Right hindlimb (tissue), 1 donor: ENCODE results near the gene WDFY2.
"Not testable (repeated sequence)": the region's sequence is repeated elsewhere in the genome, so short reads cannot be mapped to it uniquely, and the experiment has no call there.

Experiments
- DNase-seq: peaks from one replicate; pipeline ENCODE4 v3.0.0-alpha.2; 2018

Gene WDFY2

DNA sequence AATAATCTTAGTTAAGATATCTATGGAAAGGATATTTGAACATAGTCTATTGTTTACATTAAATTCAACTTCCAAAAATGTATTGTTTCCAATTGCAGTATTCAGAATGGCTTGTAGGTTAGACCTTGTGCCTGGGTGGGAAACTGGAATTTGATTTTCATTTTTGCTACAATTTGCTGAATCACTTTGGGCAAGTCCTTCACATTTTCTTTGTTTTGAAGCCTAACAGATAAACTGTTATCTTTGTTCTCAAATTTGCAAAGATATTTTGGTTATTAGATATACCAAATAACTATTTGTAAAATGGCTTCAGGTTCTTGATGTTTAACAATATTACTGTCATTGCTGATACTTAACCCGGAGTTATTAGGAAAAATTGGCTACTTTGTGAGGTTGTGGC is 82.6 kb downstream of the WDFY2 start:
- no peak for DNase-seq

DNA sequence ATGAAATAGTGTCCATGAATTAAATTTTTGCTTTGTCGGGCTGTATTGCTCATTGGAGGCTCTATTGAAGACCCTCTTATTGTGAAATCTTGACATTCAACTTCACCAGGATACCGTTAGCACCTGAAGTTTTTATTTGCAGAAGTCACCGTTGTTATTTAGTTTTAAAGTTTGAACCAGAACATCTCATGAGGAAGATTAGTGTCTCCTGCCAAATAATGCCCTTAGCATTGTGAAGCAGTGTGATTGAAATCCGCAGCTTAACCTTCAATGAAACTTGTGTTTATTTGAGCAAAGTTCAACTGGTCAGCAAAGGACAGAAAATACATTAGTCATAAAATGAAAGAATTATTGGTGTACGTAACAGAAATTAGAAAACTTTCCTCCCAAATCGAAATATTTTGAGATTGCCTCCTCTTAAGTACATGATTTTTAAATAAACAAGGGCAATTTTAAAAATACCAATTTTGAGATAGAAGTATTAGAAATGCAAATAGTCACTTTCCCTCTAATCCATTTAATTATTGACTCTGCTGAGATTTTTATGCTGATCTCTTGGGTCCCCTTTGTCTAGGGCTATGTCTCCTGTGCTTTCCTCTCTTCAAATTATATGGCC is 84.4 kb downstream of the WDFY2 start:
- DNase-seq: no peak

DNA sequence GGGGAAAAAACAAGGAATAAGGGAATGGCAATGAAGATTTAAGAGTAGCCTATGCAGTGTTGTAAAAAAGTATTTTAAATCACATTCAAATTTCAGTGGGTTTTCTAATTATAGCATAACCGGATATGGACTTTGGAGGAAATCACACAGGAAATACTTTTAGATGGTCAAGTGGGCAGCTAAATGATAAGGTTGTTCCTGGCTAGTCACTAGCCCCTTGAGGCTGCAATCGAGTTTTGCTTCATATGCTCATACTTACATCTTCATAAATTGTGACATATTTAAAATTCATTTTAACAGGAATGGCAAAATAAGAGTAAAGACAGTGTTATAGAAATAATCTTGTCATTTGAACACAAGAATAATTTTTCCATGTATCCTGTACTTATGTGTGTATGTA is 88.9 kb downstream of the WDFY2 start:
- no peak for DNase-seq

DNA sequence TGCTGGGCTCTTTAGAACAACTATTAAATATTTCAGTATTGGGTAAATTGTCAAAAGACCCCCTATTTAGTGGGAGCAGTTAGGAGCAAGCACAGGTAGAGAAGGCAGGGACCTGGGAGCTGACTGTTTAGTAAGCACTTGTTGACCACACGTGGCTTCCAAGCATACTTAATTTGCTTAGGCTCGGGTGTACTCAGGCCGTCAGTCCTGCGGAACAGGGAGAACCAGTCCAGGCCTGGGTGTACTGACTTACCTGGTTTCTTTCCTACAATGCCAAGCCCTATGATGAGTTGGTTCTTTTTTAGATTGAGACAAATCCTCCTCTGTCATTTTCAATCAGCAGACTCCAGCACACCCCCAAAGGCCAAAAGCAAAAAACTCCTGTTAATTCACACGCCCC is 90.0 kb downstream of the WDFY2 start:
- no peak for DNase-seq

DNA sequence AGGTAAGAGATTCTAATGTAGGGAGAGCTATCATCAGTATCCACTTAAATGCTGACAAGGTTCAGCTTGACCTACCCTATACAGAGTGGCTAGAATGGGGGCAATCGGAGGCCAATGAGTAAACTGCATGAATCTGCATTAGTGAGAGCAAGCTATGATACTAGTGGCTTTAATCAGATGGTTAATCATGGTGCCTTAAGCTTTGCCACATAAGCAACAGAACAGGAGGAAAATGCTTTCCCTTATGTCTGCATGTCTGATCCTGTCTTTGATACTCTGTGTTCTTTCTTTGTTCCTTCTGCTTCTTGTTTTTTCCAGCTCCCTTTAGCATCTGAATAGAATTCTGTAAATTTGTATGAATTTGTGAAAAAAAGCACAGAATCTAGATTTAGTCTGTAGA is 91.1 kb downstream of the WDFY2 start:
- DNase-seq: no peak

DNA sequence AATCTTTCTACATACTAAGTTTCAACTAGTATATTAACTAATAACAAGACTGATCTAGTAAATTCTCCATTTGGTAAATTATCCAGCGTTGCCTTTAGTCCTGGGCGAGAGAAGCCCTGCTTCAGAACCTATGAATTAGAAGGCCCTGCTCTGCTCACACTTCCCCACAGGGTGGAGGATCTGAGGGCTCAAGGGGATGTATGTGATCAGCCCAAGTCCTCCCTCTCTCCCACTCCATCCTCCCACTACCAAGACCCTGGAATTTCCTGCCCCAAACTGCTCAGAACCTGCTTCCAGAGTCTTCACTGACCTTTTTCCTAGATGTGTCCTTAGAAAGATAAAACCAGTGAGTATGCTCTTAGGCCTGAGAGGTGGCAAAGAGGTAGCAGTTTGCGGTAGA is 91.6 kb downstream of the WDFY2 start:
- no peak for DNase-seq

DNA sequence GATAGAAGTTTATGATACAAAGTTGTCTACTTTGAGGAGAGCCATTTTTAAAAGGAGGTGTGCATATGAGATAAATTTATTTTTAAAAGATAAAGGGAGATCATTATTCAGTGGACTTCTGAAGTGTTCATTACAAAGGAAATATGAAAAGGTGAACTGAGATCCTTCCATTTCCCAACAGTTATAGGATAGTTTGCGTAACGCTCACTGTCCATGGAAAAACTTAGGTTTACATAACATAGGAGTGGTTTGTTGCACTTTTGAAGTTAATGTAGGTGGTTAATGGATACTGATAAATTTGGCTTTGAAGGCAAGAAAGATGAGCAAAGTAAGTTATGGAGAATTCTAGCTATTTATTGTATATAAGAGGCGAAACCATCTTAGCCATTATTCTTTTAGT is 92.5 kb downstream of the WDFY2 start:
- no peak for DNase-seq

DNA sequence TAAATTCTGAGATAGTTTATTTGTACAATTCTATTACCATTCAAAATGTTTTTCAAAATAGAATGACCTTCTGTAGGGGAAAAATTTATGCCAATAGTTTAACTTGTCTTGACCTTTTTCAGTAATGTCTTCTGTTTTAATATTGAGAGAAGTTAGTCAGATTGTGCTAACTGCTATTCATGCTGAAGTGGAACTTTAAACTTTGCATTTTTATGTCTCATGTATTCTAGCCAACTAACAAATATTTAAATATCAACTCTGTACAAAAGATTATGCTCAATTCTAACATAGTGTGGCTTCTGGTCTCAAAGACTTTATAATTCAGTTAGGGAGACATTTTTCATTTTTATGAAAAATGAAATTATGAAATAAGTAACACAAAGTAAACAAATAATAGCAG is 94.2 kb downstream of the WDFY2 start:
- no peak for DNase-seq

DNA sequence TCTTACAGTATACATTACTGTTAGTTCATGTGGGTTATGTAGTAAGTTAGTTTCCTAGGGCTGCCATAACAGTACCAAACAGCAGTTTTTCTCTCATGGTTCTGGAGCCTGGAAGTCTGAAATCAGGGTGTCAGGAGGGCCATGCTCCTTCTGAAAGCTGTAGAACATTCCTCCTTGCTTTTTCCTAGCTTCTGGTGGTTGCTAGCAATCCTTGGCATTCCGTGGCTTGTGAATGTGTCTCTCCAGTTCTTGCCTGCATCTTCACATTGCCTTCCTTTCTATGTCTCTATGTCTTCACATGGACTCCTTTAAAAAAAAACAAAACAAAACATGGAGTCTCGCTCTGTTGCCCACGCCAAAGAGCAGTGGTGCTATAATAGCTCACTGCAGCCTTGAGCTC is 95.4 kb downstream of the WDFY2 start:
- no peak for DNase-seq

DNA sequence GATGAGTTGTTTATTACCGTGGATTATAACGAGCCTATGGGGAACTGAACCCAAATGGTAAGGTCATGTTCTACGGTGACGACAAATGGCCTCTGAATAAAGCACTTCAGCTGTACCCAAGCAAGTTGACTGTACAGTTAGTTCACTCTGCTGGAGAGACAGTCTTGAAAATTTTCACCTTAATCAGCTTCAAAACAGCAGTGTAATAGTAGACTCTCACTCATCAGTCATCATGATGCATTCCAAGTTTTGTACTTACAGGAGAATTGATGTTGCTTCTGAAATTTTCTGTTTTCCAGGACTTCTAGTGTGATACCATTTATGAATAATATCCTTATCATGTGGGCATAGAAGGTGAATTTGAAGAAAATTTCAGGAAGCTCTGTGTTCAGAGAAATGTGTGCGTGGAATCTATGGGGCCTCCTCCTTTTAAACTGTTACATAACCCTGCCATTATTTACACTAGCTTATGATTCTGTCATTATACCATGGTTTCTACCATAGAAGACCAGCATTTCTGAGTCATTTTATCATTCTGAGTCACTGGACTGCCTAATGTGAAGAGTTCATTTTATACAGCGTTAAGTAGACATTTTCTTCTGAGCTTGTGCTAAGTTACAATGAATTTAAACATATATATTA is 96.9 kb downstream of the WDFY2 start:
- no peak for DNase-seq

DNA sequence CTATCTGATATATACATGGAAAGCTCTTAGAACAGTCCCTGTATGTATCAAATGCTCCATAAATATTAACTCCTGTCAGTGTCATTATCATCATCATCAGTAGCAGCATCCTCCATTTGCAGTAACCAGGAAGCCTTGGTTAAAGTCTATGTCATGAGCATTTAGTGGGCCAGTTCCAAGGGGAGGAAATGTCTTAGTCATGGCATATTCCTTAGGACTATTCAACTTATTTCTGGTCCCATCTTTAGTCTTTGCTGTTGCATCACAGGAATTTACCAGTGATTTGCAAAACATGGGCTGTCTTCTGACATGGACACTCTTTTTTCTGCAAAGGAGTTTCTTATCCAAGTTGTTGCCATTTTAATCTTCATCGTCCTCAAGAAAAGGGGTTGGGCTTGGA is 98.4 kb downstream of the WDFY2 start:
- DNase-seq: no peak

DNA sequence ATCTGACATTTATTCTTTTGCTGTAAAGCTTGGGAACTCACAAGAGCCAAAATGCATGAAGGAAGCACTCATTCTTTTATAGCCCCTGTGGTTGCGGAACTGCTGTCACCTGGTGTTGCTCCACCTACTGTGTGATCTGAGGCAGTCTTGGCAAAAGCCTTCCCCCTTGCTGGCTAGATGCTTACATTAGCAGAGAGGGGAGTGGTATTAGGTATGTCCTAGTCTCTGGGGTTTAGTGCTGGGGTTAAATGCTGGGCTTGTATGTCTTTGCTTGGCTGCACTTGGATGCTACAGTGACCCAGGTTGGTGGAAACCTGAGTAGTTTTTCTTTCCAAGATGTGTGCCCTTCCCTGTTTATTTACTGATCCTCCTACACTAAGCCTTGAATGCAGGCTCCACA is 99.3 kb downstream of the WDFY2 start:
- DNase-seq: no peak

DNA sequence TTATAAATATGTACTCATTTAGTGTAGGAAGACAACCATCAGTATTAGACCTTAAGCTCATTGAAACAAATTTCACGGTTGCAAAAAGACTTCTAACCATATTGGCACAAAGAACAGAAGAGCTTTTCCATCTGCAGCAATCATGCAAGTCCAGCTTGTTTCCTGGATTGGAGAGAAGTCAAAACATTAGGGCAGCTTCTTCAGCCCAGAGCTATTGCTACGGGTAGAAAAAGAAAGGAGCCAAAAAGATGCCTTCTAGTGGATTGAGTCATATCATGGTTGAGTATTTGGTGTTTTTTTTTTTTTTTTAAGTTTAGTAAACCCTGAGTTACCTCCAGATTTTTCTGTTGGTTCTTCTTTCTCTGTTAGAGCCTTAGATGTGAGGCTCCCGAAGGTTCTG is 99.8 kb downstream of the WDFY2 start:
- DNase-seq: no peak

DNA sequence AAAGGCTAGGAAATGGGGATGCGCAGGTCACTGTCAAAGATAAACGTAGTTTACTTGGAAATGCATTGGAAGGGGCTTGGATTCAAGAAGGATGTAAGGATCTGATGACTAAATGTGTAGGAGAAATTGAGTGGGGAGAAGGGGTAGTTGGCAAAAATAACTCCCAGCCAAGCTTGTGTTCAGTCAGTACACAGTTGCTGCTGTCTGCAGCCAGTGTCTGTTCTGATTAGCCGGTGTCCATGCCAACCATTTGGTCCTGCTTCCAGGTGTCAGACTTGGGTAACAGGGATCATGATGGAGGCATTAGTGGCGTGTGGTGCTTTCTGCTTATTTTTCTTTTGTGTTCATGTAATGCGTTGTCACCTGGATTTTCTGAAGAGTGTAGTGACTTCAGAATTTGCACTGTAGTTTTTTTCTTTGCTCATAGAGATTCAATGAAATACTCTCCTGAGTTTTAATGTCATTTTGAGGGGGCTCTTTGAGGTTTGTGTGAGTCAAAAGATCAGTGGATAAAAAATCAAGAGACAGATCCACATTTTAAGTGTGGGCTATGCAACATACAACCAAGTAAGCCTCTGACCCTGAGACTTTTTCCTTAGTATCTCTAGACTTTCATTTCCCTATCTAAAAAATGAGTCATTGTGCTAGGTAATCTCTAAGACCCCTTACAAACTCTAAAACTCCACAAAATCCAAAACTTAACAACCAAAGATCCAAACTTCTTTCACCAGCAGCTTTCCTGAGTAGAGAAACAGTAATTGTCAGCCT is 103.9 kb downstream of the WDFY2 start:
- no peak for DNase-seq

DNA sequence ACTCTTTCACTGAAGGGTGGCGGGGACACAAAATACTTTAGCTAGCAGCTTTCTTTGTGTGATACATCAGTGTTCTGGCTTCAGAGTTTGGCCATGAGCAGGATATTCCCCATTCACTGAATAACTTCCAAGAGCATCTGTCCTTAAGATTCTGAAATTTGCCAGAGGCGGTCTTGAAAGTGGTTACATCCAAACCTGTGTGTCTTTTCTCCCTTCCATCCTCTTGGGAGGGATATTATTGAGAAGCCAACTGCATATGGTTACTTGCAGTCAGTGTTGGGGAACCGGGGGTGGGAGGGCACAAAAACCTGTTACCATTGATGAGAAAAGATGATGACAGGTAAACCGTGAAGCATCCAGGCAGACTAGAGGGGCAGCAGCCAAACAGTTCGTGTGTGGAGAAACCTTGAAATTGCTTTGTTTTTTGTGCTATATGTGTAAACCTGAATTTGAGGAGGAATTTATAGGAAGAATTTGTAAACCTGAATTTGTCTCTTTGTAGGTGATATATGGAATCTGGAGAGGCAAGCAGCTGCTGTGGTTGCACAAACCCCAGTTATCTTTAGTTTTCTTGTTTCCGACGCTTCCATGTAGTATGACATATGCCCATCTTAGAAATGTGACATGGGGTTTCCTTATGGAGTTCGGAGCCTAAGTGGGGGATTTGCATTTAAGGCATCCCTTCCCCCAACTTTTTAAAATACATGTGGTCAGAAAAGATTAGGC is 104.8 kb downstream of the WDFY2 start:
- no peak for DNase-seq

DNA sequence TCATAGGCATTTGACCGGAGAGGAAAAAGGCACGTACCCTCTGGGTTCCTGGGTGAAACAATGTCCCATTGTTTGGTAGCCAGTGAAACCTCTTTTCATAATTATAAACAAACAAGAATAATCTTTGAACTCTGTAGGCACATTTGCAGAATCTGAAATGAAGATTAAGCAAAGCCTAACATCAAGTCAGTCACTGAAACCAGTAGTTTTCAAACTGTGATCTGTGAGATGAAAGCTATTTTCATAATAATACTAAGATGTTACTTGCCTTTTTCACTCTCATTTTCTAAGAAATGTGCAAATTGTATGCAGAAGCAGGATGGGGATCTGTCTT is 105.4 kb downstream of the WDFY2 start:
- no peak for DNase-seq

DNA sequence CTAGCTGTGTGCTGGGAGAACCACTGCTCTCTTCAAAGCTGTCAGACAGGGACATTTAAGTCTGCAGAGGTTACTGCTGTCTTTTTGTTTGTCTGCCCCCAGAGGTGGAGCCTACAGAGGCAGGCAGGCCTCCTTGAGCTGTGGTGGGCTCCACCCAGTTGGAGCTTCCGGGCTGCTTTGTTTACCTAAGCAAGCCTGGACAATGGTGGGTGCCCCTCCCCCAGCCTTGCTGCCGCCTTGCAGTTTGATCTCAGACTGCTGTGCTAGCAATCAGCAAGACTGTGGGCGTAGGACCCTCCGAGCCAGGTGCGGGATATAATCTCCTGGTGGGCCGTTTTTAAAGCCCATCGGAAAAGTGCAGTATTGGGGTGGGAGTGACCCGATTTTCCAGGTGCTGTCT is 111.4 kb downstream of the WDFY2 start:
- not testable (repeated sequence) for DNase-seq

DNA sequence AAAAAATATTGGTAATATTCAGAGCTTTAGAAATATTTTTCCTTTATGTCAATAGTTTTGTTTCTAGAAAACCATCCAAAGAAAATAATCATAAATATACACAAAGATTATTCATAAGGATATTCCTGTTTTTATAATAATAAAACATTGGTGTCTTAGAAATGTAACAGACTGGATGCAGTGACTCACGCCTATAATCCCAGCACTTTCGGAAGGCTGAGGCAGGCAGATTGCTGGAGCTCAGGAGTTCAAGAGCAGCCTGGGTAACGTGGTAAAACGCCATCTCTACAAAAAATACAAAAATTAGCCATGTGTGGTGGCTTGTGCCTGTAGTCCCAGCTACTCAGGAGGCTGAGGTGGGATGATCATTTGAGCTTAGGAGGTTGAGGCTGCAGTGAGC is 112.9 kb downstream of the WDFY2 start:
- DNase-seq: no peak

DNA sequence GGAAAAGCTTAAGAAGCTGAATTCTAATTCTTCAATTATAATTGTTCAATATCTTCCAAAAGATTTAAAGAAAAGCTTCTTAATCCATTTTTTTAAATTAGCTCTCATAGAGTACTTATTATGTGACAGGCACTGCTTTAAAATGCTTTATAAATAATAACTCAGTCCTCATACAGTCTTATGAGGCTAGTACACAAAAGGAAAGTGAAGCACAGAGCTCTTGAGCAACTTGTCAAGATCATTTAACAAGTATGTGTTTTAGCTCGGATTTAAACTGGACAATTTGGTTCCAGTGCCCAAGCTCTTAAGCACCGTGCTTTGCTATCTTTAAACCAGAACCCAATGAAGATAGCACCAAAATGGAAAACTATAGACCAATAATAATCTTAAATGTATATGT is 113.6 kb downstream of the WDFY2 start:
- DNase-seq: no peak

DNA sequence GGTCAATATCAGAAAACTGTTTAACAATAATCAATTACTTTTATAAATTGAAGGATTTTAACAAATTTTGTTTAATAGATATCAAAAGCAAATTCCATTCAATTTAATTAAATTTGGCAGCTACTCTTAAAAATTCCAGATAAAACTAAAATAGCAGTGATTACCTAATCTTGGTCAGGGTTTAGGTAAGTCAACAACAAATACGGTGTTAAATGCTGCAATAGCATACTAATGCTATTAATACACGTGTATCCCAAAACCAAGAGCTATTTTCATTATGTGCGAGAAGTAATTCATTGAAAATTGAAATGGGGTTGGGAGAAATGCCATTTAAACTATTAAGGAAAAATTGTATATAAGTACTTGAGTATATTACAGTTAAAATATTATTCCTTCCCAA is 114.1 kb downstream of the WDFY2 start:
- DNase-seq: no peak

DNA sequence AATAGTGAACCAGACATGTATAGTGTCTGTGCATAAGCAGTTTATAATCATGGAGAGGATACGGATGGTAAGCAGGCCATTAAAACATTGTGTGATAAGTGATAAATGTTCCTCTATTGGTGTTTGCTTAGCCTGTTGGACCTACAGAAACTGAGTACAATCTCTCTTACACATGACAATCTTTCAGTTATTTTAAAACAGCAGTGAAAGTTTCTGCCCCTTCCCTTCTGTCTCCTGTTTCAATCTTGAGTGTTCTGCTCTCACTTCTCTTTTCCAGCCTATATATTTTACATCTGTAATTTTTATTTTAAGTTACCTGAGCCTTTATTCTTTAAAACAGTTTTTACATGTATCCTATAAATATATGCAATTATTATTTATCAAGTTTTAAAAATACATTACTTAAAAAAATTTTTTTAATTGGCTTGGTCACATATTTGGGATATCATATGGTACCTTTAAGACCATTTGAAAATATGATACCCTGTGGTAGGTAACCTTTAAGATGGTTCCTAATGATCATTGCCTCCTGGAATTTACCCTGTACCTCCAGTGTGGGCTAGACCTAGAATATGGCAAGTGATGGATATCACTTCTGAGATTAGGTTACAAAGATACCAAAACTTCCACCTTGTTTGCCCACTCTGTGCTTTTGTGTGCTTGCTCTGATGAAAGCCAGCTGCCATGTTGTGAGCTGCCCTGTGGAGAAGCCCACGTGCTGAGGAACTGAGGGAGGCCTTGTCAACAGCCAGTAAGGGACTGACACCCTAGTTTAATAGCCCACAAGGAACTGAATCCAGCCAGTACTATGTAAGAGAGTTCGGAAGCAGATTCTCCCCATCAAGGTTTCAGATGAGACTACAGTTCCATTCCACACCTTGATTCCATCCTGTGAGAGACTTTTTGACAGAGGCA is 120.4 kb downstream of the WDFY2 start:
- DNase-seq: no peak

DNA sequence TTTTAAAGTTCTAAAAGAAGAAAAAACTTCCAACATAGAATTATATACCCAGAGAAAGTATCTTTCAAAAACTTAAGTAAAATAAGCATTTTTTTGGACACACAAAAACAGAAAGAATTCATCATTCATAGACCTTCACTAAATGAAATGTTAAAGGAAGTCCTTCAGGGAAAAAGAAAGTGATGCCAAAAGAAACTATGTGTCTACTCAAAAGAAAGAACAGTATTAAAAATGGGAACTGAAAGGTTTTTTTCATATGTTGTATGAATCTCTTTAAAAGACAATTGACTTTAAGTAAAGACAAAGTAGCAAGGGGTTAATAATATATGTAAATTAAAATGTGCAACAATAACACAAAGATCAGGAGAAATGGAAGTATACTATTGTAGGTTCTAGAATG is 123.2 kb downstream of the WDFY2 start:
- no peak for DNase-seq

DNA sequence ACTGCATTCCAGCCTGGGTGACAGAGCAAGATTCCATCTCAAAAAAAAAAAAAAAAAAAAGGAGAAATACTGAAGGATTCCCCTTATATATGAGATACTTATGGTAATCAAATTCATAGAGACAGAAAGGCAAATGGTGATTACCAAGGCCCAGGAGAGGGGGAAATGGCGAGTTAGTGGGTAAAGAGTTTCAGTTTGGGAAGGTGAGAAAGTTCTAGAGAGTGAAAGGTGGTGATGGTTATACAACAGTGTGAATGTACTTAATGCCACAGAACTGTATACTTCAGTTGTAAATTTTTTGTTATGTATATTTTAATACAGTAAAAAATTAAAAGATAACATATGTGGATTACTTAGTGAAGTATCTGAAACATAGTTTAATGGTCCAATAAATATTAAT is 129.5 kb downstream of the WDFY2 start:
- no peak for DNase-seq
